Trophoblast cell (in vitro differentiated cells and primary cell): ENCODE measurements around the gene SQOR.

ENCODE experiments used
- DNase-seq, 2 donors: peaks; one replicate each; pipeline ENCODE4 v3.0.0-alpha.2; 2016
- H2AFZ ChIP-seq: 2 replicates; pipeline ENCODE4 v1.6.1; 2013; ENCODE audit warnings: low read length, moderate library complexity, mild to moderate bottlenecking; ENCODE audit not compliant: insufficient read depth, poor library complexity
- H2AK5ac ChIP-seq: 2 replicates; pipeline ENCODE4 v1.6.1; 2013; ENCODE audit warnings: mild to moderate bottlenecking, low read length
- H2BK120ac ChIP-seq: 2 replicates; pipeline ENCODE4 v1.6.1; 2013; ENCODE audit warnings: low read length, mild to moderate bottlenecking, moderate library complexity; ENCODE audit not compliant: insufficient read depth, poor library complexity
- H2BK12ac ChIP-seq: 2 replicates; pipeline ENCODE4 v1.6.1; 2013; ENCODE audit warnings: mild to moderate bottlenecking, low read length, moderate library complexity
- H2BK5ac ChIP-seq: 2 replicates; pipeline ENCODE4 v1.6.1; 2013; ENCODE audit warnings: low read length, low read depth, moderate library complexity, mild to moderate bottlenecking; ENCODE audit not compliant: poor library complexity
- H3K14ac ChIP-seq: 2 replicates; pipeline ENCODE4 v1.6.1; 2013; ENCODE audit warnings: mild to moderate bottlenecking, low read length
- H3K18ac ChIP-seq: 2 replicates; pipeline ENCODE4 v1.6.1; 2013; ENCODE audit warnings: mild to moderate bottlenecking, low read length
- H3K23ac ChIP-seq: 2 replicates; pipeline ENCODE4 v1.6.1; 2013; ENCODE audit warnings: low read length
- H3K27ac ChIP-seq: 2 replicates; pipeline ENCODE4 v1.5.1; 2013; ENCODE audit warnings: low read depth, mild to moderate bottlenecking, inconsistent platforms, low read length, moderate library complexity
- H3K27me3 ChIP-seq: 2 replicates; pipeline ENCODE4 v1.6.1; 2013; ENCODE audit warnings: inconsistent platforms, mild to moderate bottlenecking, low read length, moderate library complexity; ENCODE audit not compliant: insufficient read depth
- H3K36me3 ChIP-seq, 2 experiments: 1 replicate in 1 of 2; 2 replicates in 1 of 2; pipeline ENCODE4 v1.6.1; 2013; ENCODE audit warnings: low read length in 2 of 2, mild to moderate bottlenecking in 2 of 2, moderate library complexity in 1 of 2; ENCODE audit not compliant: insufficient read depth in 2 of 2, control insufficient read depth in 1 of 2
- H3K4ac ChIP-seq: 2 replicates; pipeline ENCODE4 v1.6.1; 2013; ENCODE audit warnings: low read depth, mild to moderate bottlenecking, low read length, moderate library complexity
- H3K4me1 ChIP-seq, 2 experiments: 1 replicate in 1 of 2; 2 replicates in 1 of 2; pipeline ENCODE4 v1.6.1; 2013; ENCODE audit warnings: low read length in 2 of 2, mild to moderate bottlenecking in 2 of 2, moderate library complexity in 1 of 2; ENCODE audit not compliant: insufficient read depth in 2 of 2, control insufficient read depth in 1 of 2
- H3K4me2 ChIP-seq: 2 replicates; pipeline ENCODE4 v1.6.1; 2013; ENCODE audit warnings: inconsistent platforms, mild to moderate bottlenecking, low read length, moderate library complexity
- H3K4me3 ChIP-seq: 2 replicates; pipeline ENCODE4 v1.5.1; 2013; ENCODE audit warnings: mild to moderate bottlenecking, low read depth, low read length, inconsistent platforms
- H3K79me1 ChIP-seq: one replicate; pipeline ENCODE4 v1.6.1; 2013; ENCODE audit warnings: low read length
- H3K79me2 ChIP-seq: 2 replicates; pipeline ENCODE4 v1.6.1; 2013; ENCODE audit warnings: low read length, mild to moderate bottlenecking; ENCODE audit not compliant: control insufficient read depth, insufficient read depth, poor library complexity
- H3K9ac ChIP-seq: 2 replicates; pipeline ENCODE4 v1.6.1; 2013; ENCODE audit warnings: mild to moderate bottlenecking, low read length
- H3K9me3 ChIP-seq: 2 replicates; pipeline ENCODE4 v1.6.1; 2013; ENCODE audit warnings: low read depth, mild to moderate bottlenecking, control low read depth, inconsistent platforms, low read length; ENCODE audit not compliant: insufficient read depth
- H4K12ac ChIP-seq: 2 replicates; pipeline ENCODE4 v1.6.1; 2013; ENCODE audit warnings: low read depth, mild to moderate bottlenecking, low read length, moderate library complexity
- H4K8ac ChIP-seq: 2 replicates; pipeline ENCODE4 v1.6.1; 2013; ENCODE audit warnings: low read depth, mild to moderate bottlenecking, low read length, moderate library complexity
- H4K91ac ChIP-seq: one replicate; pipeline ENCODE4 v1.6.1; 2013; ENCODE audit warnings: low read depth, mild to moderate bottlenecking, low read length, moderate library complexity
- WGBS: extraction: QIAGEN DNeasy Blood & Tissue Kit; methylation state at CpG from one replicate; pipeline ENCODE4 v1.1.7; 2013; ENCODE audit warnings: missing lambda C conversion rate; ENCODE audit not compliant: insufficient read length, insufficient coverage; ENCODE audit errors: extremely low coverage; 5-methylcytosine and 5-hydroxymethylcytosine counted together

Gene SQOR

GRCh38 chr15:45720183-45720582 is 85.4 kb downstream of the SQOR start:
- Histone ChIP-seq H2BK120ac (no peak overlapping the region), H3K18ac (no peak overlapping the region), H3K79me2 (no peaks in the 10 kb centered on the region), H3K14ac (no peak overlapping the region), H3K36me3 (no peaks in the 10 kb centered on the region), H3K4me2 (no peak overlapping the region), H3K79me1 (no peaks in the 10 kb centered on the region), H2AFZ (no peak overlapping the region), H3K4me3 (no peak overlapping the region), H4K12ac (no peak overlapping the region), H3K27me3 (no peaks in the 10 kb centered on the region), H3K9ac (no peak overlapping the region), H3K4ac (no peak overlapping the region), H4K8ac (no peak overlapping the region), H3K9me3 (no peaks in the 10 kb centered on the region), H2BK12ac (no peak overlapping the region), H2BK5ac (no peak overlapping the region), H3K4me1 (no peaks in the 10 kb centered on the region), H2AK5ac (no peak overlapping the region), H3K23ac (no peak overlapping the region), H3K27ac (no peak overlapping the region), H4K91ac (no peak overlapping the region)
- no peak for DNase-seq

- Histone ChIP-seq H3K4me1 (peaks cover 5 to 15% of the 10 kb centered on the region in 2 experiments), H4K91ac (no peak overlapping the region), H3K23ac (no peak overlapping the region), H3K79me1 (peaks cover 2% of the 10 kb centered on the region), H3K4me2 (no peak overlapping the region), H4K12ac (no peak overlapping the region), H2BK12ac (no peak overlapping the region), H3K18ac (no peak overlapping the region), H3K79me2 (no peaks in the 10 kb centered on the region), H2AK5ac (no peak overlapping the region), H3K36me3 (no peaks in the 10 kb centered on the region), H3K14ac (no peak overlapping the region), H3K27me3 (no peaks in the 10 kb centered on the region), H3K4ac (no peak overlapping the region), H2AFZ (no peak overlapping the region), H3K27ac (no peak overlapping the region), H2BK5ac (no peak overlapping the region), H2BK120ac (no peak overlapping the region), H3K9me3 (no peaks in the 10 kb centered on the region), H3K9ac (no peak overlapping the region), H4K8ac (no peak overlapping the region), H3K4me3 (no peak overlapping the region)
- WGBS, result no CpG with 5 or more reads among the region's 3 CpGs
- no peak for DNase-seq
These were observed 93.8 kb downstream of the SQOR start for GRCh38 chr15:45728641-45729040.

GRCh38 chr15:45729141-45729540 is 94.3 kb downstream of the SQOR start:
- no peak overlapping the region for H3K4me2 ChIP-seq
- H3K9ac ChIP-seq, result no peak overlapping the region
- H3K27me3 ChIP-seq, result no peaks in the 10 kb centered on the region
- no peak overlapping the region for H4K8ac ChIP-seq
- no peak overlapping the region for H2AFZ ChIP-seq
- H2AK5ac ChIP-seq, result no peak overlapping the region
- H3K27ac ChIP-seq, result no peak overlapping the region
- H4K91ac ChIP-seq, result no peak overlapping the region
- no peak overlapping the region for H2BK12ac ChIP-seq
- no peak overlapping the region for H3K14ac ChIP-seq
- H3K79me1 ChIP-seq, result peaks cover 2% of the 10 kb centered on the region
- H3K79me2 ChIP-seq, result no peaks in the 10 kb centered on the region
- no peaks in the 10 kb centered on the region for H3K9me3 ChIP-seq
- no peak overlapping the region for H3K18ac ChIP-seq
- H3K4me3 ChIP-seq, result no peak overlapping the region
- no peaks in the 10 kb centered on the region for H3K36me3 ChIP-seq
- peak in 1 of 2 donors; percentile 37 for DNase-seq
- H2BK120ac ChIP-seq, result no peak overlapping the region
- H4K12ac ChIP-seq, result no peak overlapping the region
- H3K4me1 ChIP-seq, result peaks cover 9 to 18% of the 10 kb centered on the region in 2 experiments
- no CpG with 5 or more reads among the region's 7 CpGs for WGBS
- no peak overlapping the region for H3K4ac ChIP-seq
- H2BK5ac ChIP-seq, result no peak overlapping the region
- no peak overlapping the region for H3K23ac ChIP-seq

- H3K9me3 ChIP-seq, result no peaks in the 10 kb centered on the region
- no peaks in the 10 kb centered on the region for H3K27me3 ChIP-seq
- H2BK5ac ChIP-seq, result no peak overlapping the region
- no peak overlapping the region for H4K8ac ChIP-seq
- H3K9ac ChIP-seq, result no peak overlapping the region
- no peak overlapping the region for H2AK5ac ChIP-seq
- H4K12ac ChIP-seq, result no peak overlapping the region
- H3K27ac ChIP-seq, result no peak overlapping the region
- H3K4me1 ChIP-seq, result peaks cover 11 to 18% of the 10 kb centered on the region in 2 experiments
- no peak overlapping the region for H3K23ac ChIP-seq
- H3K4me2 ChIP-seq, result no peak overlapping the region
- peaks cover 2% of the 10 kb centered on the region for H3K79me1 ChIP-seq
- H3K36me3 ChIP-seq, result no peaks in the 10 kb centered on the region
- H3K4ac ChIP-seq, result no peak overlapping the region
- H3K18ac ChIP-seq, result no peak overlapping the region
- H4K91ac ChIP-seq, result no peak overlapping the region
- H3K14ac ChIP-seq, result no peak overlapping the region
- H3K79me2 ChIP-seq, result no peaks in the 10 kb centered on the region
- no peak overlapping the region for H2BK120ac ChIP-seq
- WGBS, result no CpG with 5 or more reads among the region's 1 CpG
- H2AFZ ChIP-seq, result no peak overlapping the region
- DNase-seq, result no peak
- H2BK12ac ChIP-seq, result no peak overlapping the region
- H3K4me3 ChIP-seq, result no peak overlapping the region
These were observed 96.5 kb downstream of the SQOR start for GRCh38 chr15:45731343-45731742.
